WTC11 (cell line): ENCODE results near the gene IL1B. TPM values are rescaled to one million over a fixed set of nuclear protein-coding genes. Genes with fewer than 3 reads are reported as not detected.

Experiments used
- ATAC-seq: fragments of 200-7000 bp; cut with Tn5 transposase; 2 replicates; pipeline ENCODE4 v1.10.0; 2021; ENCODE audit warnings: mild to moderate bottlenecking, moderate library complexity
- CTCF ChIA-PET: fragments of 300-600 bp; sonication (Branson Sonifier 250); formaldehyde crosslinking; loops from one replicate; lab custom pipeline; 2021; ENCODE audit warnings: antibody characterized with exemption; lab: Charles Lee
- POLR2A ChIA-PET: fragments of 350-600 bp; sonication (Branson Sonifier 250); formaldehyde crosslinking; loops from one replicate; lab custom pipeline; 2021; ENCODE audit warnings: antibody characterized with exemption; lab: Charles Lee
- DNase-seq: peaks from one replicate; pipeline ENCODE4 v3.0.0; 2021; ENCODE audit warnings: low spot score
- H3K27ac Mint-ChIP-seq: 2 replicates; pipeline ENCODE4 v1.8.0; 2021; ENCODE audit warnings: mixed read lengths
- H3K27me3 Mint-ChIP-seq: 2 replicates; pipeline ENCODE4 v1.8.0; 2021; ENCODE audit warnings: low read depth, mild to moderate bottlenecking, moderate library complexity, mixed read lengths
- H3K36me3 Mint-ChIP-seq: 2 replicates; pipeline ENCODE4 v1.8.0; 2021; ENCODE audit warnings: mixed read lengths
- H3K4me1 Mint-ChIP-seq: 2 replicates; pipeline ENCODE4 v1.8.0; 2022; ENCODE audit warnings: mixed read lengths
- H3K4me3 Mint-ChIP-seq: 2 replicates; pipeline ENCODE4 v1.8.0; 2021; ENCODE audit warnings: mild to moderate bottlenecking, moderate library complexity, mixed read lengths
- H3K9me3 Mint-ChIP-seq: 2 replicates; pipeline ENCODE4 v1.8.0; 2021; ENCODE audit warnings: mixed read lengths
- CBFB ChIP-seq: sonication (generic); formaldehyde crosslinking; IDR thresholded peaks from 2 replicates; pipeline ENCODE4 v1.8.1; 2022; ENCODE audit warnings: mild to moderate bottlenecking, low read depth, missing genetic modification reagents
- CREM ChIP-seq: sonication (generic); formaldehyde crosslinking; IDR thresholded peaks from 2 replicates; pipeline ENCODE4 v1.8.1; 2022; ENCODE audit warnings: mild to moderate bottlenecking, missing genetic modification reagents, moderate library complexity
- E2F1 ChIP-seq: sonication (generic); formaldehyde crosslinking; IDR thresholded peaks from 2 replicates; pipeline ENCODE4 v1.8.0; 2022; ENCODE audit warnings: mild to moderate bottlenecking, missing genetic modification reagents
- E2F5 ChIP-seq: sonication (generic); formaldehyde crosslinking; IDR thresholded peaks from 2 replicates; pipeline ENCODE4 v1.8.1; 2022; ENCODE audit warnings: mild to moderate bottlenecking, moderate library complexity, missing genetic modification reagents
- ELF4 ChIP-seq: sonication (generic); formaldehyde crosslinking; IDR thresholded peaks from 2 replicates; pipeline ENCODE4 v1.8.1; 2022; ENCODE audit warnings: low read depth, mild to moderate bottlenecking, moderate library complexity, missing genetic modification reagents
- ERG ChIP-seq: fragments of 250-450 bp; sonication (Bioruptor Pico); IDR thresholded peaks from 2 replicates; pipeline ENCODE4 v1.8.0; 2021; ENCODE audit warnings: mild to moderate bottlenecking
- FOXK1 ChIP-seq: sonication (generic); formaldehyde crosslinking; IDR thresholded peaks from 2 replicates; pipeline ENCODE4 v1.8.0; 2022; ENCODE audit warnings: mild to moderate bottlenecking, moderate library complexity, missing genetic modification reagents
- IRF1 ChIP-seq: sonication (generic); formaldehyde crosslinking; IDR thresholded peaks from 2 replicates; pipeline ENCODE4 v1.8.0; 2023; ENCODE audit warnings: missing genetic modification reagents
- NR1H2 ChIP-seq: sonication (generic); formaldehyde crosslinking; IDR thresholded peaks from 2 replicates; pipeline ENCODE4 v1.9.0; 2021; ENCODE audit warnings: mild to moderate bottlenecking, moderate library complexity, missing genetic modification reagents
- NR3C1 ChIP-seq: sonication (generic); formaldehyde crosslinking; conservative IDR thresholded peaks from 2 replicates; pipeline ENCODE4 v1.8.1; 2023; ENCODE audit warnings: low read depth, mild to moderate bottlenecking, missing genetic modification reagents
- RELA ChIP-seq: sonication (generic); formaldehyde crosslinking; IDR thresholded peaks from 2 replicates; pipeline ENCODE4 v1.8.1; 2022; ENCODE audit warnings: missing genetic modification reagents, mild to moderate bottlenecking, borderline replicate concordance
- RORB ChIP-seq: fragments of 250-450 bp; sonication (Bioruptor Pico); IDR thresholded peaks from 2 replicates; pipeline ENCODE4 v1.9.0; 2021; ENCODE audit warnings: mild to moderate bottlenecking
- TP53 ChIP-seq: sonication (generic); formaldehyde crosslinking; IDR thresholded peaks from 2 replicates; pipeline ENCODE4 v1.8.1; 2023; ENCODE audit warnings: mild to moderate bottlenecking, missing genetic modification reagents
- ZNF281 ChIP-seq: sonication (generic); formaldehyde crosslinking; IDR thresholded peaks from 2 replicates; pipeline ENCODE4 v1.8.0; 2023; ENCODE audit warnings: mild to moderate bottlenecking, missing genetic modification reagents
- ZNF317 ChIP-seq: sonication (generic); formaldehyde crosslinking; IDR thresholded peaks from 2 replicates; pipeline ENCODE4 v1.8.1; 2023; ENCODE audit warnings: low read depth, mild to moderate bottlenecking, moderate library complexity, missing genetic modification reagents, borderline replicate concordance
- ZNF396 ChIP-seq: fragments of 250-450 bp; sonication (Bioruptor Pico); IDR thresholded peaks from 2 replicates; pipeline ENCODE4 v1.8.0; 2021; ENCODE audit warnings: mild to moderate bottlenecking, moderate library complexity, borderline replicate concordance
- ZNF416 ChIP-seq: fragments of 250-450 bp; sonication (Bioruptor Pico); IDR thresholded peaks from 2 replicates; pipeline ENCODE4 v1.9.0; 2021; ENCODE audit warnings: mild to moderate bottlenecking, inconsistent platforms
- ZNF512 ChIP-seq: sonication (generic); formaldehyde crosslinking; IDR thresholded peaks from 2 replicates; pipeline ENCODE4 v1.8.1; 2022; ENCODE audit warnings: missing genetic modification reagents, borderline replicate concordance
- ZNF671 ChIP-seq: fragments of 250-450 bp; sonication (Bioruptor Pico); IDR thresholded peaks from 2 replicates; pipeline ENCODE4 v1.8.0; 2021; ENCODE audit warnings: mild to moderate bottlenecking
- ZSCAN18 ChIP-seq: fragments of 250-450 bp; sonication (Bioruptor Pico); IDR thresholded peaks from 2 replicates; pipeline ENCODE4 v2.1.2; 2022; ENCODE audit warnings: mild to moderate bottlenecking, moderate library complexity
- total RNA-seq: library from RNA; stranded (reverse); gene quantifications from 3 replicates; pipeline ENCODE4 v1.2.3, GENCODE V29; 2021

IL1B gene
- total RNA-seq, 1 experiment from 2014 or later: not detected

- H3K4me3 Mint-ChIP-seq: no peak overlapping the region
- no peaks in the 10 kb centered on the region for H3K9me3 Mint-ChIP-seq
- ATAC-seq: no peak
- peaks cover 15% of the 10 kb centered on the region for H3K27me3 Mint-ChIP-seq
- DNase-seq: no peak
- H3K4me1 Mint-ChIP-seq: peaks cover 22% of the 10 kb centered on the region
- H3K36me3 Mint-ChIP-seq: no peaks in the 10 kb centered on the region
- POLR2A ChIA-PET: no interaction called here
- TF ChIP-seq IRF1 (CRISPR knock-in tag) (no peak), E2F1 (CRISPR knock-in tag) (no peak), NR3C1 (CRISPR knock-in tag) (no peak), ZNF396 (CRISPR knock-in tag) (no peak), E2F5 (no peak), CBFB (CRISPR knock-in tag) (no peak), ZNF512 (CRISPR knock-in tag) (no peak), FOXK1 (no peak), ZNF671 (CRISPR knock-in tag) (no peak), ZSCAN18 (no peak), ZNF416 (no peak), ERG (CRISPR knock-in tag) (no peak), ELF4 (CRISPR knock-in tag) (no peak), TP53 (CRISPR knock-in tag) (no peak), CREM (CRISPR knock-in tag) (no peak), RORB (CRISPR knock-in tag) (no peak), NR1H2 (CRISPR knock-in tag) (no peak), ZNF317 (no peak), RELA (CRISPR knock-in tag) (no peak), ZNF281 (CRISPR knock-in tag) (no peak)
- H3K27ac Mint-ChIP-seq: no peak overlapping the region
- CTCF ChIA-PET: interaction anchor here (1.5 kb wide), 1 partner anchor 106 kb away, joined by 3 read pairs; no protein-coding TSS in a partner anchor
Observed at GRCh38 chr2:112836163-112836560, 417 bp downstream of the IL1B start.
